Colonic mucosa (tissue), 4 donors: Measurements from ENCODE around the gene SRSF7. TPM values are rescaled to one million over a fixed set of nuclear protein-coding genes. Genes with fewer than 3 reads are reported as not detected.

Source experiments
- DNase-seq: peaks from one replicate; pipeline ENCODE4 v3.0.0-alpha.2; 2020
- H3K27ac ChIP-seq: fragments of 200-600 bp; one replicate; pipeline ENCODE4 v1.8.0; 2021
- H3K27me3 ChIP-seq: fragments of 200-600 bp; one replicate; pipeline ENCODE4 v1.8.0; 2021
- H3K36me3 ChIP-seq: fragments of 200-600 bp; one replicate; pipeline ENCODE4 v1.8.0; 2021
- H3K4me1 ChIP-seq: fragments of 200-600 bp; one replicate; pipeline ENCODE4 v1.8.0; 2021; ENCODE audit warnings: mild to moderate bottlenecking
- H3K4me3 ChIP-seq: fragments of 200-600 bp; one replicate; pipeline ENCODE4 v1.8.0; 2021
- H3K9ac ChIP-seq, 2 donors: one replicate each; pipeline ENCODE4 v1.7.0; 2013; ENCODE audit warnings: control low read depth in 2 of 2, low read depth in 2 of 2, low read length in 2 of 2
- H3K9me3 ChIP-seq: fragments of 200-600 bp; one replicate; pipeline ENCODE4 v1.8.0; 2021
- CTCF ChIP-seq: fragments of 200-600 bp; IDR thresholded peaks from one replicate; pipeline ENCODE4 v1.8.0; 2022; ENCODE audit warnings: antibody characterized with exemption, mild to moderate bottlenecking
- intact Hi-C: fragments of 100-400 bp; cut with DNase I; formaldehyde crosslinking; loops from one replicate; pipeline ENCODE4 v1.14.1; 2022
- total RNA-seq, 2 donors: library from RNA; stranded (reverse); fragmentation: NEBNext Ultra II Directional in 1 of 2; extraction: Animal tissue kit (Norgen Biotek cat#: 25700) in 1 of 2; gene quantifications; one replicate each; pipeline ENCODE4 v1.2.1, GENCODE V29; 2021
- donor health status: healthy.
- donor health status: DM: no; HTN: no; CAD: no.
- donor health status: DM: no; HTN: no; CAD: no.

The SRSF7 gene
- total RNA-seq, 2 donors from 2014 or later = 119 to 157 TPM

GRCh38 chr2:38698467-38699003 lies 52.6 kb downstream of the SRSF7 start:
- no peaks in the 10 kb centered on the region for H3K36me3 ChIP-seq
- no peaks in the 10 kb centered on the region for H3K9me3 ChIP-seq
- H3K4me1 ChIP-seq = no peaks in the 10 kb centered on the region
- H3K9ac ChIP-seq = no peak overlapping the region
- no peak overlapping the region for H3K27ac ChIP-seq
- H3K27me3 ChIP-seq = no peaks in the 10 kb centered on the region
- no peak for TF ChIP-seq CTCF
- H3K4me3 ChIP-seq = no peak overlapping the region
- intact Hi-C loops = no loop called here
- DNase-seq = no peak

GRCh38 chr2:38697116-38697840 lies 53.9 kb downstream of the SRSF7 start:
- intact Hi-C loops = no loop called here
- Histone ChIP-seq H3K4me3 (no peak overlapping the region), H3K9ac (no peak overlapping the region), H3K27me3 (no peaks in the 10 kb centered on the region), H3K27ac (no peak overlapping the region), H3K4me1 (no peaks in the 10 kb centered on the region), H3K36me3 (no peaks in the 10 kb centered on the region), H3K9me3 (no peaks in the 10 kb centered on the region)
- no peak for DNase-seq
- TF ChIP-seq CTCF = no peak

Other genes starting within 250 kb of the SRSF7 start
- 10 to 100 TPM; 41.6 to 58.7 TPM for gene HNRNPLL, start 148.4 kb downstream of the SRSF7 start, total RNA-seq
- 10 to 100 TPM; 47.9 to 68.8 TPM for gene GALM, start 85.2 kb downstream of the SRSF7 start, total RNA-seq
- gene GEMIN6, start 26.8 kb upstream of the SRSF7 start, total RNA-seq = 10 to 100 TPM in 1 of 2 donors, 1 to 10 TPM in 1; 8.8 to 18.7 TPM
- 10 to 100 TPM in 1 of 2 donors, 1 to 10 TPM in 1; 7.9 to 14.7 TPM for gene DHX57, start 124.6 kb upstream of the SRSF7 start, total RNA-seq
- 10 to 100 TPM in 1 of 2 donors, 1 to 10 TPM in 1; 9.2 to 11.5 TPM for gene MORN2, start 124.6 kb upstream of the SRSF7 start, total RNA-seq
- under 1 TPM; 0.32 to 0.35 TPM for gene ARHGEF33, start 138.5 kb upstream of the SRSF7 start, total RNA-seq